ENCODE data around the gene SMYD2.

SMYD2 gene

GRCh38 chr1:214329470-214330220 is 48.7 kb downstream of the SMYD2 start:
- DNase-seq, result no peak

GRCh38 chr1:214330222-214330621 is 49.3 kb downstream of the SMYD2 start:
- DNase-seq, result no peak

- no peak for DNase-seq
Measured at GRCh38 chr1:214330715-214331114, 49.8 kb downstream of the SMYD2 start.

GRCh38 chr1:214331180-214331579 is 50.2 kb downstream of the SMYD2 start:
- DNase-seq, result no peak

- peak in 13 of 56 donors; percentile 2 to 31 (median 10) for DNase-seq
Measured at GRCh38 chr1:214331827-214332423, 51.0 kb downstream of the SMYD2 start.

GRCh38 chr1:214332946-214333798 is 52.2 kb downstream of the SMYD2 start:
- peak in 33 of 56 donors; percentile 7 to 66 (median 20) for DNase-seq

- no peak for DNase-seq
Measured at GRCh38 chr1:214335567-214335966, 54.6 kb downstream of the SMYD2 start.

- DNase-seq, result no peak
Measured at GRCh38 chr1:214337015-214337414, 56.1 kb downstream of the SMYD2 start.

- DNase-seq, result peak in 2 of 56 donors; percentile 2 to 12
Measured at GRCh38 chr1:214337511-214337910, 56.6 kb downstream of the SMYD2 start.

- DNase-seq, result no peak
Measured at GRCh38 chr1:214338212-214338611, 57.3 kb downstream of the SMYD2 start.

GRCh38 chr1:214341459-214341858 is 60.5 kb downstream of the SMYD2 start:
- DNase-seq, result no peak

GRCh38 chr1:214341932-214342331 is 61.0 kb downstream of the SMYD2 start:
- no peak for DNase-seq

- DNase-seq, result no peak
Measured at GRCh38 chr1:214342525-214342924, 61.6 kb downstream of the SMYD2 start.

- DNase-seq, result no peak
Measured at GRCh38 chr1:214344897-214345296, 63.9 kb downstream of the SMYD2 start.

- DNase-seq, result no peak
Measured at GRCh38 chr1:214349008-214349407, 68.0 kb downstream of the SMYD2 start.

GRCh38 chr1:214349781-214350180 is 68.8 kb downstream of the SMYD2 start:
- DNase-seq, result no peak

GRCh38 chr1:214351551-214352277 is 70.8 kb downstream of the SMYD2 start:
- no peak for DNase-seq

- no peak for DNase-seq
Measured at GRCh38 chr1:214352838-214353237, 71.9 kb downstream of the SMYD2 start.

- no peak for DNase-seq
Measured at GRCh38 chr1:214354440-214355148, 73.6 kb downstream of the SMYD2 start.

- no peak for DNase-seq
Measured at GRCh38 chr1:214360116-214360515, 79.2 kb downstream of the SMYD2 start.

Data from amygdala (tissue), 56 donors.